ENCODE measurements around the gene SLC6A19. TPM values are rescaled to one million over a fixed set of nuclear protein-coding genes. Genes with fewer than 3 reads are reported as not detected.

SLC6A19 gene
- total and polyA plus RNA-seq, 2 of the 13 experiments (the other 11 are each of a cell fraction or from before 2014, with no cell fraction given), result 0.02 TPM; not detected in 1

DNA sequence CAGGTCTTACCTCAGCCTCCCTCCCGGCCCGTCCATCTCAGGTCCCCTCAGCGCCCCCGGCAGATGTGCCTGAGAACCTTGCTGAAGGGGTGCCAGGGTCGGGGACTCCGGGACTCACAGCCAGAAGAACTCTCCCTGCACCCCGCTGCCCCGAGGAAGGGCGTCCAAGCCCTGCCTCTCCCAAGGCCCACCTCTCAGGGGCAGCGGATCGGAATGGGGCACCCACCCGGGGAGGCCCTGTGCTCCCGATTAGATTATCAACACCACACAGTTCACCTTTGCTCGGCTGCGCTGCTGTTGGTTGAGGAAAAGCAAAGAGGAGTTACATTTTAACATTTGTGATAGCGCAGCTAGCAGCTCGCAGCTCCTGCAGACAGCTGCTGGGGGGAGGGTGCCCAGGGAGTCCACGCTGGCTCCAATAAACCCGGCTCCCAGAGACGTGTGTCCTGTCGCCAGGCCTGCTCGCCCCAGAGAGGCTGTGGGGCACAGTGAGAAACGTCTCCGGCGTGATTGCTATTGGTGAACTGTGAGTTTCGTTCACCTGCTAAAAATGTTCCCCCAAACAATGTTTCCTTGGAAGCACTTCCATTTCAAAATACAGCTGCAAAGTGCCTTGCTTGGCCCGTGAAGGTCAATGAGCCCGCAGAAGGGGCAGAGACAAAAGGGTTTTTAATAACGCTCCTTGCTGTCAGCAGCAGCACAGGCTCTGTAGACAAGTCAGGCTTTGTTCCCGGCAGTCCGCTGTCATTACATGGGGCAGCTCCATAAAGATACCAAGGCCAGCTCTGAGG is 18.6 kb upstream of the SLC6A19 start (continued):
- TF ChIP-seq ZNF552 (CRISPR knock-in tag; IDR thresholded peaks at IDR 0.05; ENCODE audit: borderline replicate concordance) (peak; percentile 19; the same call in 1 of the 2 replicates), KDM1A (CRISPR knock-in tag; IDR thresholded peaks at IDR 0.05) (no peak), ZBTB20 (CRISPR knock-in tag; IDR thresholded peaks at IDR 0.05; ENCODE audit: borderline replicate concordance, low read depth) (peak; percentile 43; the same call in 1 of the 2 replicates), HNF4G (IDR thresholded peaks at IDR 0.05; ENCODE audit: borderline replicate concordance, low read depth, low read length) (peak; percentile 81; the same call in 1 of the 2 replicates), HNF4G (CRISPR knock-in tag; IDR thresholded peaks at IDR 0.05; ENCODE audit: borderline replicate concordance, low read depth) (peak; percentile 65; the same call in 1 of the 2 replicates), MAFG (CRISPR knock-in tag; IDR thresholded peaks at IDR 0.05) (no peak), ARNT (IDR thresholded peaks at IDR 0.05) (no peak), NFYC (CRISPR knock-in tag; IDR thresholded peaks at IDR 0.05) (no peak; the same call in 1 of the 2 replicates), SP1 (IDR thresholded peaks at IDR 0.05) (no peak), SP1 (CRISPR knock-in tag; IDR thresholded peaks at IDR 0.05) (no peak), MIXL1 (CRISPR knock-in tag; IDR thresholded peaks at IDR 0.05) (peak; percentile 43; the same call in 1 of the 2 replicates), ZBTB21 (CRISPR knock-in tag; IDR thresholded peaks at IDR 0.05) (no peak)
- TF ChIP-seq, protein P1, sequence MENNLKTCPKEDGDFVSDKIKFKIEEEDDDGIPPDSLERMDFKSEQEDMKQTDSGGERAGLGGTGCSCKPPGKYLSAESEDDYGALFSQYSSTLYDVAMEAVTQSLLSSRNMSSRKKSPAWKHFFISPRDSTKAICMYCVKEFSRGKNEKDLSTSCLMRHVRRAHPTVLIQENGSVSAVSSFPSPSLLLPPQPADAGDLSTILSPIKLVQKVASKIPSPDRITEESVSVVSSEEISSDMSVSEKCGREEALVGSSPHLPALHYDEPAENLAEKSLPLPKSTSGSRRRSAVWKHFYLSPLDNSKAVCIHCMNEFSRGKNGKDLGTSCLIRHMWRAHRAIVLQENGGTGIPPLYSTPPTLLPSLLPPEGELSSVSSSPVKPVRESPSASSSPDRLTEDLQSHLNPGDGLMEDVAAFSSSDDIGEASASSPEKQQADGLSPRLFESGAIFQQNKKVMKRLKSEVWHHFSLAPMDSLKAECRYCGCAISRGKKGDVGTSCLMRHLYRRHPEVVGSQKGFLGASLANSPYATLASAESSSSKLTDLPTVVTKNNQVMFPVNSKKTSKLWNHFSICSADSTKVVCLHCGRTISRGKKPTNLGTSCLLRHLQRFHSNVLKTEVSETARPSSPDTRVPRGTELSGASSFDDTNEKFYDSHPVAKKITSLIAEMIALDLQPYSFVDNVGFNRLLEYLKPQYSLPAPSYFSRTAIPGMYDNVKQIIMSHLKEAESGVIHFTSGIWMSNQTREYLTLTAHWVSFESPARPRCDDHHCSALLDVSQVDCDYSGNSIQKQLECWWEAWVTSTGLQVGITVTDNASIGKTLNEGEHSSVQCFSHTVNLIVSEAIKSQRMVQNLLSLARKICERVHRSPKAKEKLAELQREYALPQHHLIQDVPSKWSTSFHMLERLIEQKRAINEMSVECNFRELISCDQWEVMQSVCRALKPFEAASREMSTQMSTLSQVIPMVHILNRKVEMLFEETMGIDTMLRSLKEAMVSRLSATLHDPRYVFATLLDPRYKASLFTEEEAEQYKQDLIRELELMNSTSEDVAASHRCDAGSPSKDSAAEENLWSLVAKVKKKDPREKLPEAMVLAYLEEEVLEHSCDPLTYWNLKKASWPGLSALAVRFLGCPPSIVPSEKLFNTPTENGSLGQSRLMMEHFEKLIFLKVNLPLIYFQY (CRISPR knock-in tag; IDR thresholded peaks at IDR 0.05; ENCODE audit: borderline replicate concordance), result peak; percentile 75; the same call in 1 of the 2 replicates
- TF ChIP-seq, protein P2, sequence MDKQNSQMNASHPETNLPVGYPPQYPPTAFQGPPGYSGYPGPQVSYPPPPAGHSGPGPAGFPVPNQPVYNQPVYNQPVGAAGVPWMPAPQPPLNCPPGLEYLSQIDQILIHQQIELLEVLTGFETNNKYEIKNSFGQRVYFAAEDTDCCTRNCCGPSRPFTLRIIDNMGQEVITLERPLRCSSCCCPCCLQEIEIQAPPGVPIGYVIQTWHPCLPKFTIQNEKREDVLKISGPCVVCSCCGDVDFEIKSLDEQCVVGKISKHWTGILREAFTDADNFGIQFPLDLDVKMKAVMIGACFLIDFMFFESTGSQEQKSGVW (CRISPR knock-in tag; IDR thresholded peaks at IDR 0.05; ENCODE audit: borderline replicate concordance), result no peak
- TF ChIP-seq, protein P3, sequence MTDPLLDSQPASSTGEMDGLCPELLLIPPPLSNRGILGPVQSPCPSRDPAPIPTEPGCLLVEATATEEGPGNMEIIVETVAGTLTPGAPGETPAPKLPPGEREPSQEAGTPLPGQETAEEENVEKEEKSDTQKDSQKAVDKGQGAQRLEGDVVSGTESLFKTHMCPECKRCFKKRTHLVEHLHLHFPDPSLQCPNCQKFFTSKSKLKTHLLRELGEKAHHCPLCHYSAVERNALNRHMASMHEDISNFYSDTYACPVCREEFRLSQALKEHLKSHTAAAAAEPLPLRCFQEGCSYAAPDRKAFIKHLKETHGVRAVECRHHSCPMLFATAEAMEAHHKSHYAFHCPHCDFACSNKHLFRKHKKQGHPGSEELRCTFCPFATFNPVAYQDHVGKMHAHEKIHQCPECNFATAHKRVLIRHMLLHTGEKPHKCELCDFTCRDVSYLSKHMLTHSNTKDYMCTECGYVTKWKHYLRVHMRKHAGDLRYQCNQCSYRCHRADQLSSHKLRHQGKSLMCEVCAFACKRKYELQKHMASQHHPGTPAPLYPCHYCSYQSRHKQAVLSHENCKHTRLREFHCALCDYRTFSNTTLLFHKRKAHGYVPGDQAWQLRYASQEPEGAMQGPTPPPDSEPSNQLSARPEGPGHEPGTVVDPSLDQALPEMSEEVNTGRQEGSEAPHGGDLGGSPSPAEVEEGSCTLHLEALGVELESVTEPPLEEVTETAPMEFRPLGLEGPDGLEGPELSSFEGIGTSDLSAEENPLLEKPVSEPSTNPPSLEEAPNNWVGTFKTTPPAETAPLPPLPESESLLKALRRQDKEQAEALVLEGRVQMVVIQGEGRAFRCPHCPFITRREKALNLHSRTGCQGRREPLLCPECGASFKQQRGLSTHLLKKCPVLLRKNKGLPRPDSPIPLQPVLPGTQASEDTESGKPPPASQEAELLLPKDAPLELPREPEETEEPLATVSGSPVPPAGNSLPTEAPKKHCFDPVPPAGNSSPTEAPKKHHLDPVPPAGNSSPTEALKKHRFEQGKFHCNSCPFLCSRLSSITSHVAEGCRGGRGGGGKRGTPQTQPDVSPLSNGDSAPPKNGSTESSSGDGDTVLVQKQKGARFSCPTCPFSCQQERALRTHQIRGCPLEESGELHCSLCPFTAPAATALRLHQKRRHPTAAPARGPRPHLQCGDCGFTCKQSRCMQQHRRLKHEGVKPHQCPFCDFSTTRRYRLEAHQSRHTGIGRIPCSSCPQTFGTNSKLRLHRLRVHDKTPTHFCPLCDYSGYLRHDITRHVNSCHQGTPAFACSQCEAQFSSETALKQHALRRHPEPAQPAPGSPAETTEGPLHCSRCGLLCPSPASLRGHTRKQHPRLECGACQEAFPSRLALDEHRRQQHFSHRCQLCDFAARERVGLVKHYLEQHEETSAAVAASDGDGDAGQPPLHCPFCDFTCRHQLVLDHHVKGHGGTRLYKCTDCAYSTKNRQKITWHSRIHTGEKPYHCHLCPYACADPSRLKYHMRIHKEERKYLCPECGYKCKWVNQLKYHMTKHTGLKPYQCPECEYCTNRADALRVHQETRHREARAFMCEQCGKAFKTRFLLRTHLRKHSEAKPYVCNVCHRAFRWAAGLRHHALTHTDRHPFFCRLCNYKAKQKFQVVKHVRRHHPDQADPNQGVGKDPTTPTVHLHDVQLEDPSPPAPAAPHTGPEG (CRISPR knock-in tag; IDR thresholded peaks at IDR 0.05), result no peak; the same call in 1 of the 2 replicates

Measured in HepG2 (cell line).